Measurements from ENCODE around the gene HHLA2.
A peak's percentile ranks its signal among the peaks of the same experiment; 100 is the strongest.

The HHLA2 gene

GRCh38 chr3:108300103-108300849 lies 3.9 kb downstream of the HHLA2 start:
- no peak for DNase-seq

GRCh38 chr3:108301695-108302404 lies 5.5 kb downstream of the HHLA2 start:
- DNase-seq, result no peak

- DNase-seq, result no peak
Measured at GRCh38 chr3:108302570-108302969, 6.2 kb downstream of the HHLA2 start.

- DNase-seq, result no peak
Measured at GRCh38 chr3:108305484-108306172, 9.3 kb downstream of the HHLA2 start.

GRCh38 chr3:108311797-108312196 lies 15.4 kb downstream of the HHLA2 start:
- no peak for DNase-seq

GRCh38 chr3:108312656-108313055 lies 16.3 kb downstream of the HHLA2 start:
- DNase-seq, result no peak

GRCh38 chr3:108315767-108316301 lies 19.5 kb downstream of the HHLA2 start:
- DNase-seq, result no peak

- no peak for DNase-seq
Measured at GRCh38 chr3:108319428-108320082, 23.2 kb downstream of the HHLA2 start.

GRCh38 chr3:108320746-108321350 lies 24.5 kb downstream of the HHLA2 start:
- DNase-seq, result no peak

- DNase-seq, result peak; percentile 53
Measured at GRCh38 chr3:108322352-108322751, 26.0 kb downstream of the HHLA2 start.

- DNase-seq, result no peak
Measured at GRCh38 chr3:108324177-108324576, 27.8 kb downstream of the HHLA2 start.

GRCh38 chr3:108327168-108327567 lies 30.8 kb downstream of the HHLA2 start:
- no peak for DNase-seq

GRCh38 chr3:108328821-108329486 lies 32.6 kb downstream of the HHLA2 start:
- no peak for DNase-seq

GRCh38 chr3:108329508-108329907 lies 33.2 kb downstream of the HHLA2 start:
- no peak for DNase-seq

GRCh38 chr3:108329947-108330346 lies 33.6 kb downstream of the HHLA2 start:
- no peak for DNase-seq

GRCh38 chr3:108331792-108332191 lies 35.4 kb downstream of the HHLA2 start:
- no peak for DNase-seq

GRCh38 chr3:108333961-108334360 lies 37.6 kb downstream of the HHLA2 start:
- no peak for DNase-seq

GRCh38 chr3:108334701-108335100 lies 38.4 kb downstream of the HHLA2 start:
- no peak for DNase-seq

GRCh38 chr3:108338901-108339545 lies 42.7 kb downstream of the HHLA2 start:
- DNase-seq, result no peak

- DNase-seq, result no peak
Measured at GRCh38 chr3:108341911-108342310, 45.6 kb downstream of the HHLA2 start.

GRCh38 chr3:108342837-108343486 lies 46.6 kb downstream of the HHLA2 start:
- DNase-seq, result no peak
